HepG2 (cell line): Measurements from ENCODE around the gene CXADR. TPM values are rescaled to one million over a fixed set of nuclear protein-coding genes. Genes with fewer than 3 reads are reported as not detected.

Experiments
- CREB1 ChIP-seq, 2 experiments: fragments of 450-650 bp in 1 of 2; IDR thresholded peaks; 2 replicates each; pipeline ENCODE4 v1.6.1; 2016 to 2017; ENCODE audit warnings: control low read depth in 1 of 2, mild to moderate bottlenecking in 1 of 2, missing compliant biosample characterization in 1 of 2, missing genetic modification characterization in 1 of 2
- DBP ChIP-seq: sonication (generic); formaldehyde crosslinking; IDR thresholded peaks from 2 replicates; pipeline ENCODE4 v1.4.0; 2020; ENCODE audit warnings: missing genetic modification reagents; ENCODE audit errors: not compliant biosample characterization
- ERF ChIP-seq: IDR thresholded peaks from 2 replicates; pipeline ENCODE4 v1.6.1; 2018; ENCODE audit warnings: missing biosample characterization, missing genetic modification reagents
- FOXA1 ChIP-seq, 2 experiments: fragments of 450-650 bp in 1 of 2; sonication (generic) in 1 of 2; formaldehyde crosslinking in 1 of 2; IDR thresholded peaks; 2 replicates each; pipeline versions ENCODE4 v1.4.0 to v1.6.1; 2016 to 2020; ENCODE audit warnings: missing genetic modification reagents in 1 of 2
- HDAC2 ChIP-seq: sonication (generic); formaldehyde crosslinking; IDR thresholded peaks from 2 replicates; pipeline ENCODE4 v1.4.0; 2020; ENCODE audit warnings: missing genetic modification reagents
- HIC2 ChIP-seq: sonication (generic); formaldehyde crosslinking; IDR thresholded peaks from 2 replicates; pipeline ENCODE4 v1.9.0; 2022; ENCODE audit warnings: low read depth, missing genetic modification reagents
- HOXD1 ChIP-seq: sonication (generic); formaldehyde crosslinking; IDR thresholded peaks from 2 replicates; pipeline ENCODE4 v1.5.0; 2020; ENCODE audit warnings: missing genetic modification reagents
- JUND ChIP-seq: sonication (generic); formaldehyde crosslinking; IDR thresholded peaks from 2 replicates; pipeline ENCODE4 v1.8.0; 2022; ENCODE audit warnings: mild to moderate bottlenecking, missing genetic modification reagents
- MBNL3 ChIP-seq: fragments of 250-450 bp; sonication (Bioruptor Pico); conservative IDR thresholded peaks from 2 replicates; pipeline ENCODE4 v1.8.0; 2022; ENCODE audit warnings: mild to moderate bottlenecking, inconsistent platforms
- MED13 ChIP-seq: sonication (generic); formaldehyde crosslinking; IDR thresholded peaks from 2 replicates; pipeline ENCODE4 v1.5.0; 2020; ENCODE audit warnings: missing genetic modification reagents
- POLR2G ChIP-seq: fragments of 200-400 bp; formaldehyde crosslinking; IDR thresholded peaks from 2 replicates; pipeline ENCODE4 v1.6.1; 2018; ENCODE audit warnings: mild to moderate bottlenecking, low read depth, low read length, moderate library complexity
- RBAK ChIP-seq: sonication (generic); formaldehyde crosslinking; IDR thresholded peaks from 2 replicates; pipeline ENCODE4 v1.5.1; 2020; ENCODE audit warnings: mild to moderate bottlenecking, missing genetic modification reagents
- SALL1 ChIP-seq: sonication (generic); formaldehyde crosslinking; IDR thresholded peaks from 2 replicates; pipeline ENCODE4 v1.8.0; 2022; ENCODE audit warnings: mild to moderate bottlenecking, missing genetic modification reagents
- SETDB1 ChIP-seq: sonication (generic); formaldehyde crosslinking; IDR thresholded peaks from 2 replicates; pipeline ENCODE4 v1.5.1; 2020; ENCODE audit warnings: missing genetic modification reagents, mild to moderate bottlenecking, borderline replicate concordance
- SMAD9 ChIP-seq: sonication (generic); formaldehyde crosslinking; IDR thresholded peaks from 2 replicates; pipeline ENCODE4 v1.5.1; 2020; ENCODE audit warnings: mild to moderate bottlenecking, missing genetic modification reagents
- SOX13 ChIP-seq, 3 experiments: fragments of 450-650 bp in 1 of 3; sonication (generic) in 1 of 3; formaldehyde crosslinking in 1 of 3; IDR thresholded peaks in 2 of 3; conservative IDR thresholded peaks in 1 of 3; 2 replicates each; pipeline versions ENCODE4 v1.5.0 to v1.6.1; 2016 to 2020; ENCODE audit warnings: antibody characterized with exemption in 1 of 3, mild to moderate bottlenecking in 1 of 3, missing compliant biosample characterization in 1 of 3, missing genetic modification reagents in 1 of 3, moderate library complexity in 1 of 3
- SP4 ChIP-seq: sonication (generic); formaldehyde crosslinking; IDR thresholded peaks from 2 replicates; pipeline ENCODE4 v1.8.1; 2023; ENCODE audit warnings: mild to moderate bottlenecking, missing genetic modification reagents
- TFE3 ChIP-seq: IDR thresholded peaks from 2 replicates; pipeline ENCODE4 v1.6.1; 2016
- TMF1 ChIP-seq: sonication (generic); formaldehyde crosslinking; IDR thresholded peaks from 2 replicates; pipeline ENCODE4 v1.8.1; 2022; ENCODE audit warnings: low read depth, missing genetic modification reagents
- XRCC5 ChIP-seq: fragments of 200-400 bp; formaldehyde crosslinking; optimal IDR thresholded peaks from 2 replicates; pipeline ENCODE3; 2017; ENCODE audit warnings: mild to moderate bottlenecking, low read length
- YEATS4 ChIP-seq: sonication (generic); formaldehyde crosslinking; IDR thresholded peaks from 2 replicates; pipeline ENCODE4 v1.4.0; 2020; ENCODE audit warnings: missing genetic modification reagents, borderline replicate concordance
- ZMYM4 ChIP-seq: sonication (generic); formaldehyde crosslinking; IDR thresholded peaks from 2 replicates; pipeline ENCODE4 v1.8.1; 2023; ENCODE audit warnings: mild to moderate bottlenecking, missing genetic modification reagents
- ZNF274 ChIP-seq: sonication (generic); formaldehyde crosslinking; IDR thresholded peaks from 2 replicates; pipeline ENCODE4 v1.5.1; 2020; ENCODE audit warnings: mild to moderate bottlenecking, missing genetic modification reagents
- ZNF460 ChIP-seq: sonication (generic); formaldehyde crosslinking; IDR thresholded peaks from 2 replicates; pipeline ENCODE4 v1.5.1; 2020; ENCODE audit warnings: missing genetic modification reagents, mild to moderate bottlenecking, borderline replicate concordance
- ZNF644 ChIP-seq: IDR thresholded peaks from 2 replicates; pipeline ENCODE4 v1.6.1; 2016; ENCODE audit warnings: low read depth
- ZNF768 ChIP-seq: sonication (generic); formaldehyde crosslinking; IDR thresholded peaks from 2 replicates; pipeline ENCODE4 v1.4.0; 2020; ENCODE audit warnings: missing genetic modification reagents
- ZNF790 ChIP-seq: sonication (generic); formaldehyde crosslinking; IDR thresholded peaks from 2 replicates; pipeline ENCODE4 v1.8.0; 2022; ENCODE audit warnings: missing genetic modification reagents, mild to moderate bottlenecking, borderline replicate concordance
- polyA plus RNA-seq, 8 experiments: library from polyadenylated mRNA; depleted of rRNA in 3 of 8; stranded (reverse) in 7 of 8; unstranded in 1 of 8; fragments of >200 nt; fragmentation: Illumina TruSeq in 4 of 8; extraction: Trizol in 4 of 8; gene quantifications; 2 replicates each; pipeline versions ENCODE4 v1.2.1 to v1.2.3, GENCODE V29; 2011 to 2016; ENCODE audit warnings: low read depth in 4 of 8, missing spikeins in 1 of 8, mixed read lengths in 1 of 8; ENCODE audit not compliant: insufficient read depth in 1 of 8
- total RNA-seq, 5 experiments: library from RNA; depleted of rRNA; stranded (reverse); fragments of >200 nt; fragmentation: Illumina TruSeq; extraction: Trizol; gene quantifications; 2 replicates each; pipeline ENCODE4 v1.2.3, GENCODE V29; 2016; ENCODE audit warnings: low read depth in 1 of 5

CXADR gene
- total and polyA plus RNA-seq, 2 of the 13 experiments (the other 11 are each of a cell fraction or from before 2014, with no cell fraction given): 86.8 to 110 TPM

GRCh38 chr21:17501107-17502006, 11.5 kb upstream of the CXADR start (continued):
- TF ChIP-seq POLR2G (no peak), TFE3 (CRISPR knock-in tag) (peak; percentile 80; the same call in 1 of the 2 replicates), SETDB1 (CRISPR knock-in tag) (no peak), FOXA1 (IDR thresholded peaks at IDR 0.05) (peak; percentile 96), FOXA1 (CRISPR knock-in tag; IDR thresholded peaks at IDR 0.05) (peak; percentile 99), ERF (peak; percentile 74), HDAC2 (CRISPR knock-in tag) (peak; percentile 96), ZNF644 (CRISPR knock-in tag) (no peak), SALL1 (CRISPR knock-in tag) (peak; percentile 88; the same call in 1 of the 2 replicates), HIC2 (CRISPR knock-in tag) (peak; percentile 69), ZNF768 (no peak), DBP (no peak), SOX13 (IDR thresholded peaks at IDR 0.05) (peak; percentile 96), SOX13 (CRISPR knock-in tag; conservative IDR thresholded peaks at IDR 0.05 in 1 of 2, IDR thresholded peaks at IDR 0.05 in 1 of 2) (peak in 1 of 2 experiments; percentile 96; a peak in 2 of 4 replicates), ZMYM4 (CRISPR knock-in tag) (peak; percentile 73), TMF1 (no peak), HOXD1 (CRISPR knock-in tag) (peak; percentile 93), MBNL3 (no peak), ZNF274 (CRISPR knock-in tag) (no peak), XRCC5 (no peak), SP4 (CRISPR knock-in tag) (no peak), RBAK (CRISPR knock-in tag) (no peak), JUND (peak; percentile 99), MED13 (CRISPR knock-in tag) (peak; percentile 85; the same call in 1 of the 2 replicates), CREB1 (IDR thresholded peaks at IDR 0.05) (no peak), CREB1 (CRISPR knock-in tag; IDR thresholded peaks at IDR 0.05) (peak; percentile 67), ZNF790 (no peak), YEATS4 (peak; percentile 26; the same call in 1 of the 2 replicates), ZNF460 (CRISPR knock-in tag) (no peak), SMAD9 (CRISPR knock-in tag) (no peak)
